ENCODE results near the gene RPL5. TPM values are rescaled to one million over a fixed set of nuclear protein-coding genes. Genes with fewer than 3 reads are reported as not detected.

The RPL5 gene
- total RNA-seq, 1 experiment from 2014 or later = 1,430 TPM

- Mint-ChIP-seq H3K4me3 (no peak overlapping the region), H3K27ac (no peak overlapping the region), H3K9me3 (no peaks in the 10 kb centered on the region), H3K36me3 (no peaks in the 10 kb centered on the region), H3K4me1 (no peaks in the 10 kb centered on the region), H3K27me3 (ENCODE audit: low read depth) (no peaks in the 10 kb centered on the region)
- TF ChIP-seq SP1 (CRISPR knock-in tag; conservative IDR thresholded peaks at IDR 0.05) (no peak), ELF4 (CRISPR knock-in tag; IDR thresholded peaks at IDR 0.05; ENCODE audit: low read depth) (no peak), SOX15 (CRISPR knock-in tag; IDR thresholded peaks at IDR 0.05) (no peak), ARID4B (CRISPR knock-in tag; IDR thresholded peaks at IDR 0.05; ENCODE audit: borderline replicate concordance) (no peak), RORB (CRISPR knock-in tag; IDR thresholded peaks at IDR 0.05) (no peak), ZNF317 (CRISPR knock-in tag; IDR thresholded peaks at IDR 0.05; ENCODE audit: borderline replicate concordance, low read depth) (no peak), NR3C1 (CRISPR knock-in tag; conservative IDR thresholded peaks at IDR 0.05; ENCODE audit: low read depth) (no peak), CBFB (CRISPR knock-in tag; IDR thresholded peaks at IDR 0.05; ENCODE audit: low read depth) (no peak), ERG (CRISPR knock-in tag; IDR thresholded peaks at IDR 0.05) (no peak)
- TF ChIP-seq, protein P1, sequence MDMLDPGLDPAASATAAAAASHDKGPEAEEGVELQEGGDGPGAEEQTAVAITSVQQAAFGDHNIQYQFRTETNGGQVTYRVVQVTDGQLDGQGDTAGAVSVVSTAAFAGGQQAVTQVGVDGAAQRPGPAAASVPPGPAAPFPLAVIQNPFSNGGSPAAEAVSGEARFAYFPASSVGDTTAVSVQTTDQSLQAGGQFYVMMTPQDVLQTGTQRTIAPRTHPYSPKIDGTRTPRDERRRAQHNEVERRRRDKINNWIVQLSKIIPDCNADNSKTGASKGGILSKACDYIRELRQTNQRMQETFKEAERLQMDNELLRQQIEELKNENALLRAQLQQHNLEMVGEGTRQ (CRISPR knock-in tag; IDR thresholded peaks at IDR 0.05) = no peak
- ATAC-seq (no peak), DNase-seq (ENCODE audit: low spot score) (no peak)
- ChIA-PET POLR2A (no interaction called here), CTCF (interaction anchor here (0.7 to 4.0 kb wide), 8 partner anchors 18 to 203 kb away, joined by 3 to 38 read pairs (median 4); partner anchors contain the start of gene DIPK1A)
Observed at GRCh38 chr1:92859400-92860039, 27.7 kb downstream of the RPL5 start.

DNA sequence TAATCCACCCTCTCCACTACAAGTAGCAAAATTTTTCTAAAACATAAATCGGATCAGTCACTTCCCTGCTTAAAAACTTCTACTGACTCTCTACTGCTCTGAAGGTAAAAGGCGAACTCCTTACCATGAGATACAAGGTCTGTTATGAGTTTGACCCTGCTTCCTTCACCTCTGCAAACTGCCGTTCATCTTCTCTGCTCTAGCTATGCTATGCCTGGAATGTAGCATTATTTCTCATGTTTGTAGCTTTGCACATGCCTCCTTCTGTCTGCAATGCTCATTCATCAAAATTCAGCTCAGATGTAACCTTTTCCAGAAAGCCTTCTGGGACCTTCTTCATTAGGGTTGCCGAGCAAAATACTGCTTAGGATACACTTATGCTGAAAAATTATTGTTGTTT is 30.8 kb downstream of the RPL5 start:
- H3K27me3 Mint-ChIP-seq (ENCODE audit: low read depth) = no peaks in the 10 kb centered on the region
- H3K4me3 Mint-ChIP-seq = no peak overlapping the region
- ChIA-PET POLR2A (interaction anchor here (0.6 kb wide), 1 partner anchor 72 kb away, joined by 3 read pairs; no protein-coding TSS in a partner anchor), CTCF (interaction anchor here (1.1 to 2.0 kb wide), 2 partner anchors 132 to 200 kb away, joined by 3 to 15 read pairs; no protein-coding TSS in a partner anchor)
- DNase-seq (ENCODE audit: low spot score) = no peak
- no peaks in the 10 kb centered on the region for H3K36me3 Mint-ChIP-seq
- no peaks in the 10 kb centered on the region for H3K9me3 Mint-ChIP-seq
- no peak overlapping the region for H3K27ac Mint-ChIP-seq
- no peak for ATAC-seq
- H3K4me1 Mint-ChIP-seq = no peaks in the 10 kb centered on the region
- no peak for TF ChIP-seq NFE2L1 (CRISPR knock-in tag; IDR thresholded peaks at IDR 0.05)
- no peak for TF ChIP-seq ZNF532 (CRISPR knock-in tag; IDR thresholded peaks at IDR 0.05; ENCODE audit: borderline replicate concordance)
- no peak for TF ChIP-seq ZNF121 (CRISPR knock-in tag; IDR thresholded peaks at IDR 0.05)
- TF ChIP-seq RELA (CRISPR knock-in tag; IDR thresholded peaks at IDR 0.05; ENCODE audit: borderline replicate concordance) = no peak
- TF ChIP-seq, protein P2, sequence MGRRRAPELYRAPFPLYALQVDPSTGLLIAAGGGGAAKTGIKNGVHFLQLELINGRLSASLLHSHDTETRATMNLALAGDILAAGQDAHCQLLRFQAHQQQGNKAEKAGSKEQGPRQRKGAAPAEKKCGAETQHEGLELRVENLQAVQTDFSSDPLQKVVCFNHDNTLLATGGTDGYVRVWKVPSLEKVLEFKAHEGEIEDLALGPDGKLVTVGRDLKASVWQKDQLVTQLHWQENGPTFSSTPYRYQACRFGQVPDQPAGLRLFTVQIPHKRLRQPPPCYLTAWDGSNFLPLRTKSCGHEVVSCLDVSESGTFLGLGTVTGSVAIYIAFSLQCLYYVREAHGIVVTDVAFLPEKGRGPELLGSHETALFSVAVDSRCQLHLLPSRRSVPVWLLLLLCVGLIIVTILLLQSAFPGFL (CRISPR knock-in tag; IDR thresholded peaks at IDR 0.05; ENCODE audit: borderline replicate concordance) = no peak
- no peak for TF ChIP-seq E2F5 (CRISPR knock-in tag; IDR thresholded peaks at IDR 0.05)
- TF ChIP-seq ATF1 (CRISPR knock-in tag; IDR thresholded peaks at IDR 0.05) = no peak
- no peak for TF ChIP-seq NFATC4 (CRISPR knock-in tag; IDR thresholded peaks at IDR 0.05)
- TF ChIP-seq TP53 (CRISPR knock-in tag; IDR thresholded peaks at IDR 0.05) = no peak
- TF ChIP-seq E2F4 (CRISPR knock-in tag; IDR thresholded peaks at IDR 0.05; ENCODE audit: borderline replicate concordance, low read depth) = no peak
- TF ChIP-seq NFYB (CRISPR knock-in tag; conservative IDR thresholded peaks at IDR 0.05; ENCODE audit: low read depth) = no peak

Measured in WTC11 (cell line).